Stomach (tissue), 4 donors: ENCODE data around the gene HIP1.

ENCODE experiments used
- CTCF ChIP-seq, 7 experiments: fragments of 450-650 bp in 4 of 7; fragments of 200-600 bp in 3 of 7; sonication (generic) in 3 of 7; IDR thresholded peaks; one replicate each; pipeline ENCODE4 v1.5.1; 2016 to 2019; ENCODE audit warnings: antibody characterized with exemption in 7 of 7, control low read depth in 2 of 7, mild to moderate bottlenecking in 1 of 7
- POLR2A ChIP-seq, 4 donors: fragments of 450-650 bp; IDR thresholded peaks; one replicate each; pipeline ENCODE4 v1.6.1; 2016; ENCODE audit warnings: antibody characterized with exemption in 4 of 4, control low read depth in 2 of 4, mild to moderate bottlenecking in 1 of 4, moderate library complexity in 1 of 4

GRCh38 chr7:75772081-75773077 lies 33.6 kb upstream of the HIP1 start, which contains the start of gene CCL26:
- TF ChIP-seq CTCF (IDR thresholded peaks at IDR 0.05): no peak
- no peak for TF ChIP-seq POLR2A (IDR thresholded peaks at IDR 0.05)
